Endothelial cell (in vitro differentiated cells): ENCODE measurements around the gene CCT6B. TPM values are rescaled to one million over a fixed set of nuclear protein-coding genes. Genes with fewer than 3 reads are reported as not detected.

Experiments
- DNase-seq: peaks from one replicate; pipeline ENCODE4 v3.0.0; 2021; ENCODE audit warnings: low spot score
- H3K27ac Mint-ChIP-seq: one replicate; pipeline ENCODE4 v1.8.0; 2021; ENCODE audit warnings: mixed read lengths, inconsistent platforms; ENCODE audit not compliant: unreplicated experiment
- H3K27me3 Mint-ChIP-seq: one replicate; pipeline ENCODE4 v1.8.0; 2021; ENCODE audit warnings: mild to moderate bottlenecking, moderate library complexity, mixed read lengths, inconsistent platforms; ENCODE audit not compliant: unreplicated experiment
- H3K36me3 Mint-ChIP-seq: one replicate; pipeline ENCODE4 v1.8.0; 2021; ENCODE audit warnings: mild to moderate bottlenecking, low read depth, mixed read lengths, inconsistent platforms; ENCODE audit not compliant: unreplicated experiment
- H3K4me1 Mint-ChIP-seq: one replicate; pipeline ENCODE4 v1.8.0; 2021; ENCODE audit warnings: mild to moderate bottlenecking, mixed read lengths, inconsistent platforms; ENCODE audit not compliant: unreplicated experiment
- H3K4me3 Mint-ChIP-seq: one replicate; pipeline ENCODE4 v1.8.0; 2021; ENCODE audit warnings: mild to moderate bottlenecking, mixed read lengths, inconsistent platforms; ENCODE audit not compliant: unreplicated experiment
- H3K9me3 Mint-ChIP-seq: one replicate; pipeline ENCODE4 v1.8.0; 2021; ENCODE audit warnings: mixed read lengths, inconsistent platforms; ENCODE audit not compliant: unreplicated experiment
- total RNA-seq: library from RNA; stranded (reverse); fragmentation: NEBNext Ultra II Directional; extraction: Animal tissue kit (Norgen Biotek cat#: 25700); gene quantifications from one replicate; pipeline ENCODE4 v1.2.1, GENCODE V29; 2021; ENCODE audit not compliant: unreplicated experiment
- TF ChIP-seq, protein P1 (sequence below): fragments of 200-600 bp; sonication (generic); IDR thresholded peaks from one replicate; pipeline ENCODE4 v1.5.0; 2021; ENCODE audit warnings: antibody characterized with exemption; ENCODE audit not compliant: unreplicated experiment

The CCT6B gene
- total RNA-seq, 1 donor from 2014 or later: 3.9 TPM

GRCh38 chr17:34926661-34927060 lies 34.6 kb downstream of the CCT6B start:
- H3K27me3 Mint-ChIP-seq: no peaks in the 10 kb centered on the region
- peaks cover 6% of the 10 kb centered on the region for H3K4me1 Mint-ChIP-seq
- H3K36me3 Mint-ChIP-seq: no peaks in the 10 kb centered on the region
- DNase-seq: no peak
- no peaks in the 10 kb centered on the region for H3K9me3 Mint-ChIP-seq
- no peak overlapping the region for H3K4me3 Mint-ChIP-seq
- no peak overlapping the region for H3K27ac Mint-ChIP-seq
- TF ChIP-seq, protein P1, sequence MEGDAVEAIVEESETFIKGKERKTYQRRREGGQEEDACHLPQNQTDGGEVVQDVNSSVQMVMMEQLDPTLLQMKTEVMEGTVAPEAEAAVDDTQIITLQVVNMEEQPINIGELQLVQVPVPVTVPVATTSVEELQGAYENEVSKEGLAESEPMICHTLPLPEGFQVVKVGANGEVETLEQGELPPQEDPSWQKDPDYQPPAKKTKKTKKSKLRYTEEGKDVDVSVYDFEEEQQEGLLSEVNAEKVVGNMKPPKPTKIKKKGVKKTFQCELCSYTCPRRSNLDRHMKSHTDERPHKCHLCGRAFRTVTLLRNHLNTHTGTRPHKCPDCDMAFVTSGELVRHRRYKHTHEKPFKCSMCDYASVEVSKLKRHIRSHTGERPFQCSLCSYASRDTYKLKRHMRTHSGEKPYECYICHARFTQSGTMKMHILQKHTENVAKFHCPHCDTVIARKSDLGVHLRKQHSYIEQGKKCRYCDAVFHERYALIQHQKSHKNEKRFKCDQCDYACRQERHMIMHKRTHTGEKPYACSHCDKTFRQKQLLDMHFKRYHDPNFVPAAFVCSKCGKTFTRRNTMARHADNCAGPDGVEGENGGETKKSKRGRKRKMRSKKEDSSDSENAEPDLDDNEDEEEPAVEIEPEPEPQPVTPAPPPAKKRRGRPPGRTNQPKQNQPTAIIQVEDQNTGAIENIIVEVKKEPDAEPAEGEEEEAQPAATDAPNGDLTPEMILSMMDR: no peak

- TF ChIP-seq, protein P1: no peak
- Mint-ChIP-seq H3K4me1 (no peaks in the 10 kb centered on the region), H3K4me3 (no peak overlapping the region), H3K9me3 (no peaks in the 10 kb centered on the region), H3K27me3 (no peaks in the 10 kb centered on the region), H3K36me3 (no peaks in the 10 kb centered on the region), H3K27ac (no peak overlapping the region)
- no peak for DNase-seq
These were observed 40.6 kb downstream of the CCT6B start for GRCh38 chr17:34920676-34921075.

DNA sequence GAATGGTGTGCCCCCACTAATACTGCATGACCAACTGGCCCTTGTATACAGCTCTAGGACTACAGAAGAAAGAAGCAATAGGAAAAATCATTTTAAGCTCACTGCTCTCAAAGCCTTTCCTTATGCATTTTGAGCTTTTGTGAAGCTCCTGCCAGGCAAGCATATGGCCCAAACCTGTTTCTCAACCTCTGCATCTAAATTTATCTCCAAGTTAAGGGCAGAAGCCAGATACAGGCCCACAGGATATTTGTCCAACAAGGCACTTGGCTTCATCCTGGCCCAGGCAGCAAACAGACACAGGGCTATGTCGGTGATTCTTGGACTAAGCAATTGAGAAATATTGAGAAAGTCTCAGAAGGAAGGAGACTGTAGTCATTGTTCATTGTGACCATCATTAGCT lies 43.9 kb downstream of the CCT6B start:
- peaks cover 1% of the 10 kb centered on the region for H3K27me3 Mint-ChIP-seq
- no peaks in the 10 kb centered on the region for H3K9me3 Mint-ChIP-seq
- no peak for DNase-seq
- H3K4me3 Mint-ChIP-seq: no peak overlapping the region
- TF ChIP-seq, protein P1: no peak
- no peaks in the 10 kb centered on the region for H3K36me3 Mint-ChIP-seq
- H3K27ac Mint-ChIP-seq: no peak overlapping the region
- H3K4me1 Mint-ChIP-seq: no peaks in the 10 kb centered on the region

- Mint-ChIP-seq H3K27ac (no peak overlapping the region), H3K27me3 (peaks cover 1% of the 10 kb centered on the region), H3K4me1 (no peaks in the 10 kb centered on the region), H3K4me3 (no peak overlapping the region), H3K9me3 (no peaks in the 10 kb centered on the region), H3K36me3 (no peaks in the 10 kb centered on the region)
- TF ChIP-seq, protein P1: no peak
- DNase-seq: no peak
These were observed 45.1 kb downstream of the CCT6B start for GRCh38 chr17:34916120-34916519.

GRCh38 chr17:34913001-34913400 lies 48.3 kb downstream of the CCT6B start:
- peaks cover 1% of the 10 kb centered on the region for H3K27me3 Mint-ChIP-seq
- no peaks in the 10 kb centered on the region for H3K9me3 Mint-ChIP-seq
- H3K27ac Mint-ChIP-seq: no peak overlapping the region

More at GRCh38 chr17:34913001-34913400, 48.3 kb downstream of the CCT6B start:
- DNase-seq: no peak
- Mint-ChIP-seq H3K4me1 (no peaks in the 10 kb centered on the region), H3K4me3 (no peak overlapping the region), H3K36me3 (no peaks in the 10 kb centered on the region)
- TF ChIP-seq, protein P1: no peak
